Activated T-cell treated with anti-CD3 and anti-CD28 coated beads, Interleukin-2, amount 50 U/mL, for 4 hours (primary cell): ENCODE data around the gene NFYB. TPM values are rescaled to one million over a fixed set of nuclear protein-coding genes. Genes with fewer than 3 reads are reported as not detected.

Experiments
- ATAC-seq, 2 donors: fragments of 200-7000 bp; cut with Tn5 transposase; one replicate each; pipeline ENCODE4 v1.10.0; 2021
- DNase-seq: peaks from one replicate; pipeline ENCODE4 v3.0.0-alpha.2; 2020
- H3K27me3 Mint-ChIP-seq: one replicate; pipeline ENCODE4 v1.8.0; 2021; ENCODE audit warnings: low read depth, mixed read lengths
- H3K36me3 Mint-ChIP-seq: one replicate; pipeline ENCODE4 v1.8.0; 2022; ENCODE audit warnings: mixed read lengths; ENCODE audit not compliant: insufficient read depth
- H3K4me1 Mint-ChIP-seq: one replicate; pipeline ENCODE4 v1.8.0; 2021; ENCODE audit warnings: low read depth, mixed read lengths
- H3K4me3 Mint-ChIP-seq: one replicate; pipeline ENCODE4 v1.8.0; 2021; ENCODE audit warnings: mild to moderate bottlenecking, moderate library complexity, mixed read lengths
- H3K9me3 Mint-ChIP-seq: one replicate; pipeline ENCODE4 v1.8.0; 2021; ENCODE audit warnings: mixed read lengths
- total RNA-seq, 3 donors: library from RNA; stranded (reverse); gene quantifications; one replicate each; pipeline ENCODE4 v1.2.1, GENCODE V29; 2021

The NFYB gene
- total RNA-seq, 3 donors from 2014 or later = 20.6 to 25.7 (median 22.9) TPM

GRCh38 chr12:104143002-104143401 is 5.0 kb upstream of the NFYB start:
- H3K36me3 Mint-ChIP-seq = no peaks in the 10 kb centered on the region
- ATAC-seq = no peak
- no peak for DNase-seq
- peaks cover 3% of the 10 kb centered on the region for H3K27me3 Mint-ChIP-seq
- H3K9me3 Mint-ChIP-seq = no peaks in the 10 kb centered on the region
- H3K4me1 Mint-ChIP-seq = no peaks in the 10 kb centered on the region
- no peak overlapping the region for H3K4me3 Mint-ChIP-seq

- ATAC-seq = no peak
- no peaks in the 10 kb centered on the region for H3K9me3 Mint-ChIP-seq
- no peaks in the 10 kb centered on the region for H3K36me3 Mint-ChIP-seq
- DNase-seq = no peak
- H3K27me3 Mint-ChIP-seq = peaks cover 3% of the 10 kb centered on the region
- no peaks in the 10 kb centered on the region for H3K4me1 Mint-ChIP-seq
- no peak overlapping the region for H3K4me3 Mint-ChIP-seq
These were observed 4.5 kb upstream of the NFYB start for GRCh38 chr12:104142543-104142942.

- Mint-ChIP-seq H3K27me3 (no peaks in the 10 kb centered on the region), H3K4me1 (peaks cover 13% of the 10 kb centered on the region), H3K4me3 (peak overlapping the region; percentile 56), H3K36me3 (no peaks in the 10 kb centered on the region), H3K9me3 (no peaks in the 10 kb centered on the region)
- DNase-seq (no peak), ATAC-seq (no peak)
These were observed 765 bp upstream of the NFYB start for GRCh38 chr12:104138797-104139152.

GRCh38 chr12:104137001-104137901 is 759 bp downstream of the NFYB start:
- H3K4me1 Mint-ChIP-seq = peaks cover 18% of the 10 kb centered on the region
- ATAC-seq (peak; percentile 29 to 38), DNase-seq (peak; percentile 27)
- H3K36me3 Mint-ChIP-seq = peaks cover 6% of the 10 kb centered on the region
- H3K9me3 Mint-ChIP-seq = no peaks in the 10 kb centered on the region
- no peaks in the 10 kb centered on the region for H3K27me3 Mint-ChIP-seq
- peak overlapping the region; percentile 88 for H3K4me3 Mint-ChIP-seq

GRCh38 chr12:104136577-104136976 is 1.4 kb downstream of the NFYB start:
- Mint-ChIP-seq H3K27me3 (no peaks in the 10 kb centered on the region), H3K4me1 (peaks cover 21% of the 10 kb centered on the region), H3K4me3 (peak overlapping the region; percentile 88), H3K9me3 (no peaks in the 10 kb centered on the region), H3K36me3 (peaks cover 9% of the 10 kb centered on the region)
- no peak for ATAC-seq
- no peak for DNase-seq

GRCh38 chr12:104134882-104135281 is 3.1 kb downstream of the NFYB start:
- peaks cover 27% of the 10 kb centered on the region for H3K4me1 Mint-ChIP-seq
- ATAC-seq (no peak), DNase-seq (no peak)
- no peaks in the 10 kb centered on the region for H3K9me3 Mint-ChIP-seq
- H3K36me3 Mint-ChIP-seq = peaks cover 9% of the 10 kb centered on the region
- H3K4me3 Mint-ChIP-seq = no peak overlapping the region
- H3K27me3 Mint-ChIP-seq = no peaks in the 10 kb centered on the region

GRCh38 chr12:104133866-104134265 is 4.1 kb downstream of the NFYB start:
- no peak for ATAC-seq
- Mint-ChIP-seq H3K4me1 (peaks cover 29% of the 10 kb centered on the region), H3K36me3 (peaks cover 15% of the 10 kb centered on the region), H3K4me3 (no peak overlapping the region), H3K9me3 (no peaks in the 10 kb centered on the region), H3K27me3 (no peaks in the 10 kb centered on the region)
- no peak for DNase-seq

GRCh38 chr12:104133321-104133720 is 4.7 kb downstream of the NFYB start:
- DNase-seq (no peak), ATAC-seq (no peak)
- no peaks in the 10 kb centered on the region for H3K27me3 Mint-ChIP-seq
- peaks cover 29% of the 10 kb centered on the region for H3K4me1 Mint-ChIP-seq
- H3K4me3 Mint-ChIP-seq = no peak overlapping the region
- H3K9me3 Mint-ChIP-seq = no peaks in the 10 kb centered on the region
- peaks cover 16% of the 10 kb centered on the region for H3K36me3 Mint-ChIP-seq

- H3K27me3 Mint-ChIP-seq = no peaks in the 10 kb centered on the region
- H3K4me3 Mint-ChIP-seq = no peak overlapping the region
These were observed 5.6 kb downstream of the NFYB start for GRCh38 chr12:104132351-104132956.

GRCh38 chr12:104131609-104132008 is 6.4 kb downstream of the NFYB start:
- no peaks in the 10 kb centered on the region for H3K27me3 Mint-ChIP-seq
- no peak overlapping the region for H3K4me3 Mint-ChIP-seq
- ATAC-seq (no peak), DNase-seq (no peak)
- peaks cover 25% of the 10 kb centered on the region for H3K4me1 Mint-ChIP-seq
- H3K36me3 Mint-ChIP-seq = peaks cover 18% of the 10 kb centered on the region
- no peaks in the 10 kb centered on the region for H3K9me3 Mint-ChIP-seq

More at GRCh38 chr12:104132351-104132956, 5.6 kb downstream of the NFYB start:
- Mint-ChIP-seq H3K36me3 (peaks cover 18% of the 10 kb centered on the region), H3K4me1 (peaks cover 29% of the 10 kb centered on the region), H3K9me3 (no peaks in the 10 kb centered on the region)
- ATAC-seq = no peak
- no peak for DNase-seq

GRCh38 chr12:104130760-104131159 is 7.2 kb downstream of the NFYB start:
- Mint-ChIP-seq H3K4me1 (peaks cover 18% of the 10 kb centered on the region), H3K9me3 (no peaks in the 10 kb centered on the region), H3K36me3 (peaks cover 25% of the 10 kb centered on the region), H3K4me3 (no peak overlapping the region), H3K27me3 (no peaks in the 10 kb centered on the region)
- ATAC-seq (no peak), DNase-seq (no peak)

GRCh38 chr12:104126548-104126947 is 11.5 kb downstream of the NFYB start:
- H3K36me3 Mint-ChIP-seq = peaks cover 24% of the 10 kb centered on the region
- H3K9me3 Mint-ChIP-seq = no peaks in the 10 kb centered on the region
- ATAC-seq (no peak), DNase-seq (no peak)
- H3K4me3 Mint-ChIP-seq = no peak overlapping the region
- H3K27me3 Mint-ChIP-seq = no peaks in the 10 kb centered on the region
- peaks cover 8% of the 10 kb centered on the region for H3K4me1 Mint-ChIP-seq

GRCh38 chr12:104122298-104122697 is 15.7 kb downstream of the NFYB start:
- H3K4me3 Mint-ChIP-seq = no peak overlapping the region
- peaks cover 34% of the 10 kb centered on the region for H3K36me3 Mint-ChIP-seq
- DNase-seq (no peak), ATAC-seq (no peak)
- no peaks in the 10 kb centered on the region for H3K27me3 Mint-ChIP-seq
- H3K4me1 Mint-ChIP-seq = no peaks in the 10 kb centered on the region
- no peaks in the 10 kb centered on the region for H3K9me3 Mint-ChIP-seq

- Mint-ChIP-seq H3K9me3 (no peaks in the 10 kb centered on the region), H3K27me3 (no peaks in the 10 kb centered on the region), H3K4me3 (no peak overlapping the region), H3K4me1 (no peaks in the 10 kb centered on the region), H3K36me3 (peaks cover 29% of the 10 kb centered on the region)
- ATAC-seq (no peak), DNase-seq (no peak)
These were observed 17.0 kb downstream of the NFYB start for GRCh38 chr12:104121001-104121400.

GRCh38 chr12:104115587-104115975 is 22.4 kb downstream of the NFYB start:
- no peaks in the 10 kb centered on the region for H3K27me3 Mint-ChIP-seq
- ATAC-seq (no peak), DNase-seq (no peak)
- no peaks in the 10 kb centered on the region for H3K4me1 Mint-ChIP-seq
- peaks cover 17% of the 10 kb centered on the region for H3K36me3 Mint-ChIP-seq
- H3K4me3 Mint-ChIP-seq = no peak overlapping the region
- H3K9me3 Mint-ChIP-seq = no peaks in the 10 kb centered on the region
